GM21619 (cell line): ENCODE measurements around the gene TAF1B.
"Not testable (repeated sequence)": the region's sequence is repeated elsewhere in the genome, so short reads cannot be mapped to it uniquely, and the experiment has no call there.

Experiments
- ATAC-seq: cut with Tn5 transposase; IDR thresholded peaks from one replicate; pipeline ENCODE4 v1.9.1; 2021; ENCODE audit not compliant: unreplicated experiment

Gene TAF1B

DNA sequence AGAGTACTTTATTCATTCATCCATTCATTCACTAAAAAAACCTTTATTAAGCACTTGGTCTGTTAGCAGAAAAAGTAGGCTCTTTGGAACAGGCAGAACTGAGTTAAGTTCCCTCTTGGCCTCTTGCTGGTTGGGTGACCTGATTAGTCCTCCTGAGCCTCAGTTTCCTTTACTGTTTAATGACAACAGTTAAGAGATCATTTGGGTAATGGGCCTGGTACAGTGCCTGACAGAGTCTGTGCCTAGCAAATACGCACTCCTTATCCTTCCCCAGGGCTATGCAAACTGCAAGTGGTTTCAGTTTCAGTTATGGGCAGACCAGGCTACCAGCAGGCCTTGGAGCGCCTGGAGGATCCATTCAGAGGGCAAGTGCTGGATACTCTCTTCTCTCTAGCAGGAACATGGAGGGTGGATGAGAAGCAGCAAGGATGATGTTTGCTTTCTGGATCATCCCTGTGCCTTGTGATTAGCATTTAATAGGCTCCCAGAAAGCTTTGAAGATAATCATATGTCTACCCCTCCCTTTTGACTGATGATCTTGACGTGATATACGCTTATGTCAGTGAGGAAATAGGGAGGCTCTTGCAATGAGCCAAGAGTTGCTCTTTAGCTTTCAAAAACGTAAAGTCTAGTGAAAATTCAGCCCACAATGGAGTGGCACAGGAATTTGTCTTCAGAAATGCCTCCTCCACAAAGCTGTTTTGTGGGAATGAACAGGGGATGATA lies 12.4 kb upstream of the TAF1B start:
- no peak for ATAC-seq

DNA sequence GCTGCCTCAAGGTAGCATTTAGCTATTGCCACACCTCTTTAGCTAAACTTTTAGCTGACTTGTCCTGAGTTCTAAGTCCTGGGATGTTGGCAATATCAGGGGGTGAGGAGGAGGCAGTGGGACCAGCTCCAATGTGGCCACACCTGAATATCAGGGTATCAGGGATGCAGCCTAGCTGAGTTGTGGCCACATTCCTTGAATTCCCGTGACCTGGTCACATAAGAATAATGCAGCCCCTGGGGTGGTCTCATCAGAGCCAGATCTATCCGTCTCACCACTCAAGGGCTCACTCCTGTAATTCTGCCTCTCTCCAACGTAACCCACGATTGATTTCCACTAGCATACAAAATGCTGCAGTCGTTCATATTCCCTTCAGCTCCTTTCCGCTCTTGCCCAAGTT lies 11.6 kb upstream of the TAF1B start:
- ATAC-seq: no peak

DNA sequence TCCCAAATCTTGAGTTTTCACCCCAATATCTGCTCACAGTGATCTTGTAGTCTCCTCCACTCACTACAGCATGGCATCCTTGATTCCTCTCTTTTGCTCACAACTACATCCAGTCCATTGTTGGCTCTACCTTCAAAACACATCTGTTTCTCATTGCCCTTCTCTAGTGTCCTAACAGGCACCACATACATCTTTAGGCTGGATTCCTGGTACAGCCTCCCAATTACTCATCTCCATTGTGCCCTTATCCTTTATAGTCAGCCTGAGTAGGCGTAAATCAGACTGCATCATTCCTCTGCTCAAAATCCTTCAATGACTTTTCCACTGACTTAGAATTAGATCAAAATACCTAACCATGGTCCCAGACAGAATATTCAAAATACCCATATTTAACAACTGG lies 10.7 kb upstream of the TAF1B start:
- no peak for ATAC-seq

DNA sequence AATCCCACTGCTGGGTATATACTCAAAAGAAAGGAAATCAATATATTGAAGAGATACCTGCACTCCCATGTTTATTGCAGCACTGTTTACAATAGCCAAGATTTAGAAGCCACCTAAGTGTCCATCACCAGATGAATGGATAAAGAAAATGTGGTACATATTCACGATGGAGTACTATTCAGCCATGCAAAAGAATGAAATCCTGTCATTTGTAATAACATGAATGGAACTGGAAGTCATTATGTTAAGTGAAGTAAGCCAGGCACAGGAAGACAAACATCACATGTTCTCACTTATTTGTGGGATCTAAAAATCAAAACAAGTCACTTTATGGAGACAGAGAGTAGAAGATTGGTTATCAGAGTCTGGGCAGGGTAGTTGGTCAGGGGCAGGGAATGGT lies 8.2 kb upstream of the TAF1B start:
- not testable (repeated sequence) for ATAC-seq

DNA sequence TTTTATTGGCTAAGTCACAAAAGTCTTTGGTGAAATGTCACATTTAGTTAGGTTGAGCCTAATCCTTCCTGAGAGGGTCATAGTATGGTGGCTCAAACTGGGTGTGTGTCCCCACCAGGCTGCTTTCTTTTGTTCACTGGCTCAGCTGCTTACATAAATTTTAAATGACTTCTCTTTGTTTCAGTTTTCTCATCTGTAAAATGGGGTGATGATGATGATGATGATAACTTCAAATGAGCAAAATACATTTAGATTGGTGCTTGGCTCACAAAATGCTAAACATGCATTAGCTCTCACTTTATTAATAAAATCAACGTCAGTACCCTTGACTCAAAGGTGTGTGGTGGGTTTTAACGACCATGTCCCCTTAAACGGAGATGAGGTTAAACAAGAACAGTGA lies 7.2 kb upstream of the TAF1B start:
- ATAC-seq: no peak

DNA sequence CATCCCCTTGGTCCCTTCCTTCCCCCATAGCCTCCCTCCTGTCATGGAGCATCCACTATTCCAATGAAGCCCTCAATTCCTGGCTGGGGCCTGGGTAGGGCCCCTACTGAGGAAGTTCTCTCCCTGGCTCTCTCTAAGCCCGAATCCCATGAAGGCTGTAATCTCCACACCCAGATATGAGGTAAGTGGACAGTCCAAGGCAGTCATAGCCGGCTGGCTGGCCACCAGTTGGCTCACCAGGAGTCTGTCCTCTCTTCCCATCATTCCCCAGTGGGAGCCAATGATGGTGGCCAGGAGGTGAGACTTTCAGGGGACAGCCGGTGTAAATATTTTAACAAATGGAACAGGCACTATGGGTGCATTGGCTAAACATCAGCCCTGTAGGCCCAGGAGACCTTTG lies 6.8 kb upstream of the TAF1B start:
- ATAC-seq: no peak

DNA sequence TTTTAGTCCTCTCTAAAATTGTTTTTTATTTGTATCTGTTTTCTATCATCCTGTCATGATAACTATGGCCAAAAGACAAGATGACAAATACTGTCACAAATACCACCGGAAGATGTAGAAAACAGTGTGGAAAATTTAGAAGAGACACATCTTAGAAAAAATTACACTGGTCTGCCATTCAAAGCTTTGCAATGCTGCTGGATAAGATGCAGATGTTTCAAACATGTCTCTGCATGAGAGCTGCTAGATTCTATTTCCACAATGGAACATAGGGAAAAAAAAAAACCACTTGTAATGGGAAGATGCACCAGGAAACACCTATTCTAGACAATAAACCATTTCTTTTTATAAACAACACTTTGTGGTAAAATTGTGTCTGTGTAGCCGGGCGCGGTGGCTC lies 5.8 kb upstream of the TAF1B start:
- ATAC-seq: no peak

DNA sequence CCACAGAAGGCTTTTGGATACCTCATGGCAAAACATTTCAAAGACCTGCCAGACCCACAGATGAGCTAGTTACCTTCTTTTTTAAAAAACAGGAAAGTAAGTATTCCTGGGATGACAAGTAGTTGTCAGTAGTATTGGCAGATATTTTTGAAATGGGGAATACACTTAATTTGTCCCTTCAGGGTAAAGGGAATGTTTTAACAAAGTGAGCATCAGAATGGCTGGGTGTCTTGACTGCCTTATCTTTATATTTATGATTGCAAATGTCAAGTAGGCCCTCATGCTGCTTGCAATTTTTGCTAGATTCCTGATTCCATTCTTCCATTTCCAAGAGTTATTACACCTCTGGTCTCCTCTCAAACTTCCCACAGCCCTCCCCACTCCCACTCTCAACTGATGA lies 4.9 kb upstream of the TAF1B start:
- no peak for ATAC-seq

DNA sequence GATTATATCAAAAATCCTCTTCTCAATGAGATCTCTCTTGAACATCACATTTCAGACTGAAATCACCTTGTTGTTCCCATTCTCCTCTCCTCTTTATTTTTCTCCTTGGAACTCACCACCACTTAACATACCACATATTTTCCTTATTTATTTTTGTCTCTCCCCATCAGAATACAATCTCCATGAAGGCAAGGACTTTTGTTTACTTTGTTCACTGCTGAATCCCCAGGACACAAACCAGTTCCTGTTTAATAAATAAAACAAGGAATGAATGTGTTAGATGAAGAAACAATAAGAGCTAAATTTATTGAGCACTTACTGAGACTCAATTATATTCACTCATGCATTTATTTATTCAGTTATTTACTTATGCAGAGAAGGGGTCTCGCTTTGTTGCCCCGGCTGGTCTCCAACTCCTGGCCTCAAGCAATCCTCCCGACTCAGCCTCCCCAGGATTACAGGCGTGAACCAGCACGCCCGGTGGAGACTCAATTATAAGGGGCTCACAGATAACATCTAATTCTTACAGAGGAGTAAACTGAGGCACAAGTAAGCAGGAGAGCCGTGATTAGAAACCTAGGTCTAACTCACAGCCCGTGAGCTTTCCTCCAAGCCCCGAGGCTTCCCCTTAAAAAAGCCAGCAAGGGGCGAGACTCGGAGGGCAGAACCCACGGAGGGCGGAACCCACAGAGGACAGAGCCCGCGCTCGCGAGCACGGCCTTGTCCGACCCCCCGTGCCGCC lies 616 bp upstream of the TAF1B start:
- ATAC-seq: no peak

DNA sequence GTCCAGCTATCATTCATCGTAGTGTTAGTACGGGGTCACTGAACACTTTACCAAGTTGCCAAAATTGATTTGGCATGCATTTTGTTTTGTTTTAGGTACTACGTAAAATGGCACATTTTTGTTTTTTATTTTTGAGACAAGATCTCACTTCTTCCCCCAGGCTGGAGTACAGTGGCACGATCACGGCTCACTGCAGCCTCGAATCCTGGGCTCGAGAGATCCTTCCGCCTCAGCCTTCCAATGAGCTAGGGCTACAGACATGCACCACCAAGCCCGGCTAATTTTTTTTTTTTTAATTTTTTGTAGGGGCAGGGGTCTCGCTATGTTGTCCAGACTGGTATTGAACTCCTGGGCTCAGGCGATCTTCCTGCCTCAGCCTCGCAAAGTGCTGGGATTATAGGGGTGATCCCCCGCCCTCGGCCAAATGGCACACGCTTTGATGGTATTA lies 786 bp downstream of the TAF1B start:
- ATAC-seq: no peak

DNA sequence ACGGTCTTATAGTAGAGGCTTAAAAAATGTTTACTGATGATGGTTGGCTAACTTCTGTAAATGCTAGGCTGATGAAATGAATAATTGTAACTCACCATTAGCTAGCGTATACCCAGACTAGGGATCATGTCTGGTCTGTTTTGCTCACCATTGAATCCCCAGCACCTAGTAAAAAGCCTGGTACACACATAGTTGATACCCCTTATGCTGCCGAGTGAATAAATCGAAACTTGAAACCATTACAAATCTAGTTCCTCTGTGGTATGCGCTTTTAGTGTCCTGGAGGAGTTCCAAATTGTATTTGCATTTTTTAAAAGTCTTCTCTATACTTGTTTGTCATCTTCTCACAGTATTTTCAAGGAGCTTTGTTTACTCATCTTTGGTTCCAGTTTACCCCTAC lies 1.3 kb downstream of the TAF1B start:
- ATAC-seq: no peak

DNA sequence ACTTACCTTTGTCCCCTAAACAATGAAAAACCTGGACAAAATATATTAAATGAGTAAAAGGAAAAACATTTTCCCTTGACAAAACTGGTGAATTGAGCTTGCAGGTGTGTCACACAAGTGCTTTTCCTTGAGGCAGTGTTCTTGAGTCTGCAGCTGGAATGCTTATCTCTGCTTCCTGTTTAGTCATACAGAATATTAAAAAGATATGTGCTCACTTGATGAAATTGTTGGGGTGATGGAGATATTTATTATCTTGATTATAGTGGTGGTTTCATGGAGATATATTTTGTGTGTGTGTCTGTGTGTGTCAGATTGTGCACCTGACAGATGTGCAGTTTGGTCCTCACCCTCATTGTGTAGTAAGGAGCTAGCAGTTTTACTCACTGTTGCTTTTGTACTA lies 3.3 kb downstream of the TAF1B start:
- no peak for ATAC-seq

DNA sequence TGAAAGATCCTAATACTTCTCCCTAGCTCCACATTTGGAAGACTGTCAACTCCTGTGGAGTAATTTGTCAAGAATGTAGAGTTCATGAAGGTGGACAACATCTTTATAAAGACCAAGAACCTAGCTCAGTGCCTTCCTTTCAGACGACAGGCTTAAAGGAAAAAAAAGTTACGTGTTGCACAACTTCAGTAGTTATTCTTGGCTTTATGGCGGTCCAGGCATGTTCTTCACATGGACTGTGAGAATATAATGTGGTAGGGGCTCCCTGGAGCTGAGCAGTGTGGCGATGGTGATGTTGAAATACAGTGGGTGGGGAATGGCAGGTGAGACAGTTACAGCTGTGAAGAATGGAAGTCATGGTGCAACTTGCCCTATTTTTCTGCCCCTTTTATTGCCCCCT lies 3.9 kb downstream of the TAF1B start:
- no peak for ATAC-seq

DNA sequence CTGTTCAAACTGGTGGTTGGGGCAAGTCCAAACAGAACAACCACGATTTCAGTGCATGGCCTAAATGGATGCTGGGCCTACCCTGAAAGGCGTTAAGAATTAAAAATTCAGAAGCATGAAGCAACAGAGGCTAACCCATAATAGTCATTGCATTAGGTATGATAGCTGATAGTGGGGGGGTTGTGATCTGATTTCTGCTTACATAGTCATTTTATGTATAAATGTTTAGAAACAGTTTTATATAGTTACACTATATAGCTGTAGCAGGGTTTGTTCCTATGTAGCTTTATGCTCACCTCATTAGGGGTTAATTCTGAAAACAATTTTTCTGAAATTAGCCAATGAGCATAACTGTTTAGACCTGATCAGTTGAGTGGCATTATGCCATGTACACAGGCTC lies 9.6 kb downstream of the TAF1B start:
- ATAC-seq: no peak

DNA sequence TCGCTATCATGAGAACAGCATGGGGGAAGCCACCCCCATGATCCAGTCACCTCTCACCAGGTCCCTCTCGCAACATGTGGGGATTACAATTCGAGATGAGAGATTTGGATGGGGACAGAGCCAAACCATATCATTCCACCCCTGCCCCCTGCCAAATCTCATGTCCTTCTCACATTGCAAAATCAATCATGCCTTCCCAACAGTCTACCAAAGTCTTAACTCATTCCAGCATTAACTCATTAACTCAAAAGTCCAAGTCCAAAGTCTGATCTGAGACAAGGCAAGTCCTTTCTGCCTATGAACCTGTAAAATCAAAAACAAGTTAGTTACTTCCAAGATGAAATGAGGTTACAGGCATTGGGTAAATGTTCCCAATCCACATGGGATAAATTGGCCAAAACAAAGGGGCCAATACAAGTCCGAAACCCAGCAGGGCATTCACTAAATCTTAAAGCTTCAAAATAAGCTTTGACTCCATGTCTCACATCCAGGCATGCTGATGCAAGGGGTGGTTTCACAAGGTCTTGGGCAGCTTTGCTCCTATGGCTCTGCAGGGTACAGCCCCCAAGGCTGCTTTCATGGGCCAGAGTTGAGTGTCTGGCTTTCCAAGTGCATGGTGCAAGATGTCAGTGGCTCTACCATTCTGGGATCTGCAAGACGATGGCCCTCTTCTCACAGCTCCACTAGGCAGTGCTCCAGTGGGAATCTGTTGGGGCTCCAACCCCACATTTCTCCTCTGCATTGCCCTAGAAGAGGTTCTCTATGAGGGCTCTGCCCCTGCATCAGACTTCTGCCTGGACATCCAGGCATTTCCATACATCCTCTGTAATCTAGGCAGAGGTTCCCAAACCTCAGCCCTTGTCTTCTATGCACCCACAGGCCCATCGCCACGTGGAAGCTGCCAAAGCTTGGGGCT lies 14.8 kb downstream of the TAF1B start:
- no peak for ATAC-seq

DNA sequence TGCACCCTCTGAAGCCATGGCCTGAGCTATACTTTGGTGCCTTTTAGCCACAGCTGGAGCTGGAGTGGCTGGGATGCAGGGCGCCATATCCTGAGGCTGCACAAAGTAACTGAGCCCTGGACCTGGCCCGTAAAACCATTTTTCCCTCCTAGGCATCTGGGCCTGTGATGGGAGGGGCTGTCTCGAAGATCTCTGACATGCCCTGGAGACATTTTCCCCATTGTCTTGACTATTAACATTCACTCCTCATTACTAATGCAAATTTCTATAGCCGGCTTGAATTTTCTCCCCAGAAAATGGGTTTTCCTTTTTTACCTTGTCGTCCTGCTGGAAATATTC lies 15.4 kb downstream of the TAF1B start:
- no peak for ATAC-seq

DNA sequence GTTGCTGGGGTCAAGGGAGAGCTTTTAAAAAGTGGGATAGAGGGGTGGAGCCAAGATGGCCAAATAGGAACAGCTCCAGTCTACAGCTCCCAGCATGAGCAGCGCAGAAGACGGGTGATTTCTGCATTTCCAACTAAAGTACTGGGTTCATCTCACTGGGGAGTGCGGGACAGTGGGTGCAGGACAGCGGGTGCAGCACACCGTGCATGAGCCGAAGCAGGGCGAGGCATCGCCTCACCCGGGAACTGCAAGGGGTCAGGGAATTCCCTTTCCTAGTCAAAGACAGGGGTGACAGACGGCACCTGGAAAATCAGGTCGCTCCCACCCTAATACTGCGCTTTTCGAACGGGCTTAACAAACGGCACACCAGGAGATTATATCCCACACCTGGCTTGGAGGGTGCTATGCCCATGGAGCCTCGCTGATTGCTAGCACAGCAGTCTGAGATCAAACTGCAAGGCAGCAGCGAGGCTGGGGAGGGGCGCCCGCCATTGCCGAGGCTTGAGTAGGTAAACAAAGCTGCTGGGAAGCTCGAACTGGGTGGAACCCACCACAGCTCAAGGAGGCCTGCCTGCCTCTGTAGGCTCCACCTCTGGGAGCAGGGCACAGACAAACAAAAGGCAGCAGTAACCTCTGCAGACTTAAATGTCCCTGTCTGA lies 17.8 kb downstream of the TAF1B start:
- ATAC-seq: not testable (repeated sequence)

DNA sequence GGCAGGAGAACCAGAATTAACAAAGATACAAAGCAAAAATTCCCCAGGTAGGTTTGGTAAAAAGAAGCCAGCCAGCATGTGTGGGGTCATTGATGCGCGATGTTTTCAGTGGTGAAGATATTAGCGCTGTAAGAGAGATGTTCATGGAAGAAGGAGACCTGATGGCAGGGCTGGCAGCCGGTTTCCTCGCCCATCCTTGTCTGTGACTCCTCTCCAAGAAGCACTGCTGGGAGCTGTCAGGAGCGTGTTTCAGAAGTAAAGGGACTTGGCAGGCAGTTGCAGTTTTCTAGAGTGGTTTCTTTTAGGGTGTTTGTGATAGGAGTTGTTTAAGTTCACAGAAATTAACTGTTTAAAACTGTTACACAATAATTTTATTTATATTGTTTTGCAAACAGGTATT lies 24.6 kb downstream of the TAF1B start:
- no peak for ATAC-seq

DNA sequence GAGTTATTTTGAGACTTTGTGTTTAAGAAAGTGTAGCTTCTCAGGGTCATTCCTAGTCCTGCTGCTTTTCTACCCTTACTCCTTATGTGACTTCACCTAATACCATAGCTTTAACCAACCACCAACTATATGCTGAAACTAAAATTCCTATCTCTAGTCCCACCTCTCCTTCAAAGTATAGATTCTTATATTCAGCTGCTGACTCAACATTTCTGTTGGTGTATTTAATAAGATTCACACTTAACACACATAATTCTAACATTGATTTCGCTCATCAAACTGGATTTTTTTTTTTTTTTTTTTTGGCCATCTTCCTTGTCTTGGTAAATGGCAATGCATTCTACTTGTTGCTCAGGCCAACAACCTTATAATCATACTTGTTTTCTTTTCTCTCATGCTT lies 30.1 kb downstream of the TAF1B start:
- ATAC-seq: no peak

DNA sequence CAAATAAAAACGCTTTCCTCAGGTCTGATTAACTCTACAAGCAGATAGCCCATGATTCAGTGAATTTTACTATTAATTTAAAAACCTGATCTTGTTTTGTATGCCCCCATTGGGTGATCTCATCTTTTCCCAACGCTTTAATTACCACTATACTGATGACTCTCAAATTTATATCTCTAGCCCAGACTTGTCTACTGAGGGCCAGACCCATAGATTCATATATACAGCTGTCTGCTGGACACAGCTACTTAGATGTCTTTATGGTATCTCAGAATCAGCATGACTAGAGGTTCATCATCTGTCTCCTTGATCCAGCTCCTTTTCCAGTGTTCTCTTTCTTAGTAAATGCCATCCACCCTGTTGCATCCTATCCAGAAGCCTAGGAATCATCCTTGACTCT lies 33.8 kb downstream of the TAF1B start:
- no peak for ATAC-seq

DNA sequence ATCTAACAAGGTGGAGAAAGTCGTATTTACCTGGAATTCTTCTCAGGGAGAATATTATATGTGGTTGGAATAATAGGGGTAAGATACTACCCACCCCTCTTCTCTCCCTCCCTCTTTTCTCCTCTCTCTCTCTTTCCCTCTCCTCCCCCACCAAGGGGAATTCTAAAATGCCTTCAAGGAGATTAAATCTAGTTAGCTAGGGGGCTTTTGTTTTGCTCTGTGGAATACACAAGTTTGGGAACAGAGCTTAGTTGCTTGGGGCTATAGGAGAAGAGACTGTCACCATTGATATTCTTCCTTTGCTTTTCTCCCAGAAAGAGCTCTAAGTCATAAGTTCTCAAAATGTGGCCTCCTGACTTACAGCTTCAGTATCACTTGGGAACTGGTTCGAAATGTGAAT lies 34.5 kb downstream of the TAF1B start:
- no peak for ATAC-seq
